HG02759 (cell line): ENCODE measurements around the gene FTO.

Source experiments
- ATAC-seq: cut with Tn5 transposase; IDR thresholded peaks from one replicate; pipeline ENCODE4 v1.9.1; 2021; ENCODE audit warnings: mild to moderate bottlenecking, moderate library complexity; ENCODE audit not compliant: unreplicated experiment

The FTO gene

GRCh38 chr16:53779186-53779585, 75.2 kb downstream of the FTO start:
- ATAC-seq: no peak

- no peak for ATAC-seq
These were observed 76.1 kb downstream of the FTO start for GRCh38 chr16:53780051-53780450.

GRCh38 chr16:53781023-53781605, 77.2 kb downstream of the FTO start:
- ATAC-seq: no peak

GRCh38 chr16:53782148-53782547, 78.2 kb downstream of the FTO start:
- no peak for ATAC-seq

- no peak for ATAC-seq
These were observed 80.3 kb downstream of the FTO start for GRCh38 chr16:53784291-53784690.

- ATAC-seq: no peak
These were observed 81.1 kb downstream of the FTO start for GRCh38 chr16:53785044-53785443.

- ATAC-seq: no peak
These were observed 82.0 kb downstream of the FTO start for GRCh38 chr16:53785916-53786315.

GRCh38 chr16:53787423-53787822, 83.5 kb downstream of the FTO start:
- no peak for ATAC-seq

- ATAC-seq: no peak
These were observed 85.2 kb downstream of the FTO start for GRCh38 chr16:53789137-53789536.

GRCh38 chr16:53792161-53792951, 88.4 kb downstream of the FTO start:
- no peak for ATAC-seq

GRCh38 chr16:53803451-53803850, 99.5 kb downstream of the FTO start:
- ATAC-seq: no peak

- no peak for ATAC-seq
These were observed 100.0 kb downstream of the FTO start for GRCh38 chr16:53803998-53804397.

- no peak for ATAC-seq
These were observed 100.5 kb downstream of the FTO start for GRCh38 chr16:53804467-53804866.

- no peak for ATAC-seq
These were observed 101.2 kb downstream of the FTO start for GRCh38 chr16:53805113-53805512.

GRCh38 chr16:53805752-53806151, 101.8 kb downstream of the FTO start:
- ATAC-seq: no peak

GRCh38 chr16:53809088-53809932, 105.4 kb downstream of the FTO start:
- no peak for ATAC-seq

GRCh38 chr16:53812914-53813313, 109.0 kb downstream of the FTO start:
- ATAC-seq: no peak

- ATAC-seq: no peak
These were observed 110.8 kb downstream of the FTO start for GRCh38 chr16:53814801-53815200.

GRCh38 chr16:53816211-53816836, 112.4 kb downstream of the FTO start:
- ATAC-seq: no peak

- ATAC-seq: no peak
These were observed 113.3 kb downstream of the FTO start for GRCh38 chr16:53817117-53817755.
